Left ventricle myocardium superior (tissue), 1 donor: ENCODE results near the gene PDIK1L. TPM values are rescaled to one million over a fixed set of nuclear protein-coding genes. Genes with fewer than 3 reads are reported as not detected.

ENCODE experiments used
- ATAC-seq: fragments of 200-7000 bp; cut with Tn5 transposase; one replicate; pipeline ENCODE4 v1.9.1; 2020; ENCODE audit warnings: mild to moderate bottlenecking, moderate library complexity
- DNase-seq: peaks from one replicate; pipeline ENCODE4 v3.0.0-alpha.2; 2020
- intact Hi-C: fragments of 100-400 bp; cut with micrococcal nuclease; formaldehyde crosslinking; loops from one replicate; pipeline ENCODE4 v1.11.0; 2022
- long read RNA-seq: library from polyadenylated mRNA; unstranded; transcript quantifications from one replicate; pipeline ENCODE4 v2.0.0, GENCODE V29; 2021
- total RNA-seq: library from RNA; stranded (reverse); fragmentation: NEBNext Ultra II Directional; extraction: Animal tissue kit (Norgen Biotek cat#: 25700); gene quantifications from one replicate; pipeline ENCODE4 v1.2.1, GENCODE V29; 2021
- donor health status: DM: no; HTN: yes; CAD: no; lungs with severe emphysema.

The PDIK1L gene
- 7.0 TPM for total RNA-seq
- long read RNA-seq, transcript PDIK1L-201 (3 exons, 2,566 nt) = major isoform, 12 of 14 reads
- long read RNA-seq, partial matches to known transcripts = 0 of 14 reads
- long read RNA-seq, other reads (novel, unspliced or antisense) = 2 of 14 reads

- intact Hi-C loops = no loop called here
- ATAC-seq = peak; percentile 91
- DNase-seq = peak; percentile 98
These were observed at the start of gene PDIK1L for GRCh38 chr1:26111530-26112406. TSS of gene PDIK1L (plus strand) at chr1:26111824. CDS start at chr1:26114309, 2,485 bp downstream.

- no peak for DNase-seq
- intact Hi-C loops = no loop called here
- ATAC-seq = no peak
These were observed 47.1 kb upstream of the PDIK1L start for GRCh38 chr1:26064553-26064952.

GRCh38 chr1:26066160-26066559 lies 45.5 kb upstream of the PDIK1L start:
- intact Hi-C loops = no loop called here
- ATAC-seq = peak; percentile 1
- no peak for DNase-seq

GRCh38 chr1:26066857-26067256 lies 44.8 kb upstream of the PDIK1L start:
- peak; percentile 84 for DNase-seq
- intact Hi-C loops = no loop called here
- ATAC-seq = peak; percentile 84

GRCh38 chr1:26067432-26067911 lies 44.2 kb upstream of the PDIK1L start, which contains the start of gene TRIM63:
TSS of gene TRIM63 (minus strand) at chr1:26067630. CDS start at chr1:26067494, 136 bp downstream.
- intact Hi-C loops = no loop called here
- ATAC-seq (peak; percentile 76), DNase-seq (peak; percentile 78)

- intact Hi-C loops = no loop called here
- DNase-seq = no peak
- ATAC-seq = no peak
These were observed 41.7 kb upstream of the PDIK1L start for GRCh38 chr1:26069941-26070295.

GRCh38 chr1:26070296-26070962 lies 41.2 kb upstream of the PDIK1L start:
- intact Hi-C loops = no loop called here
- no peak for ATAC-seq

GRCh38 chr1:26070963-26071342 lies 40.7 kb upstream of the PDIK1L start:
- intact Hi-C loops = no loop called here
- ATAC-seq (no peak), DNase-seq (no peak)

More at GRCh38 chr1:26070296-26070962, 41.2 kb upstream of the PDIK1L start:
- no peak for DNase-seq

GRCh38 chr1:26072305-26072704 lies 39.3 kb upstream of the PDIK1L start:
- ATAC-seq = peak; percentile 57
- intact Hi-C loops = no loop called here
- peak; percentile 75 for DNase-seq

- DNase-seq = peak; percentile 73
- intact Hi-C loops = no loop called here
- peak; percentile 82 for ATAC-seq
These were observed 36.0 kb upstream of the PDIK1L start for GRCh38 chr1:26075421-26076144.

- ATAC-seq (no peak), DNase-seq (no peak)
- intact Hi-C loops = no loop called here
These were observed 34.1 kb upstream of the PDIK1L start for GRCh38 chr1:26077524-26077923.

GRCh38 chr1:26078286-26079177 lies 33.1 kb upstream of the PDIK1L start:
- intact Hi-C loops = no loop called here
- no peak for DNase-seq
- no peak for ATAC-seq

- intact Hi-C loops = no loop called here
- no peak for ATAC-seq
- no peak for DNase-seq
These were observed 32.5 kb upstream of the PDIK1L start for GRCh38 chr1:26079178-26079563.

GRCh38 chr1:26079960-26080814 lies 31.4 kb upstream of the PDIK1L start:
- ATAC-seq (no peak), DNase-seq (no peak)
- intact Hi-C loops = no loop called here

- ATAC-seq (peak; percentile 53), DNase-seq (peak; percentile 78)
- intact Hi-C loops = no loop called here
These were observed 30.2 kb upstream of the PDIK1L start for GRCh38 chr1:26081267-26082019.

GRCh38 chr1:26082020-26082350 lies 29.6 kb upstream of the PDIK1L start:
- DNase-seq = no peak
- intact Hi-C loops = no loop called here
- ATAC-seq = no peak

GRCh38 chr1:26083208-26083607 lies 28.4 kb upstream of the PDIK1L start:
- peak; percentile 87 for ATAC-seq
- intact Hi-C loops = no loop called here
- DNase-seq = no peak
